IPS-NIHi7 (cell line): Measurements from ENCODE around the gene RBL2.
"Not testable (repeated sequence)": the region's sequence is repeated elsewhere in the genome, so short reads cannot be mapped to it uniquely, and the experiment has no call there.

Experiments used
- DNase-seq: peaks from one replicate; pipeline ENCODE4 v3.0.0; 2012; ENCODE audit warnings: mixed read lengths; ENCODE audit errors: extremely low spot score

RBL2 gene

GRCh38 chr16:53506254-53506653 lies 72.0 kb downstream of the RBL2 start:
- DNase-seq: no peak

GRCh38 chr16:53507464-53508179 lies 73.4 kb downstream of the RBL2 start:
- no peak for DNase-seq

- peak; percentile 82 for DNase-seq
Observed at GRCh38 chr16:53509906-53510703, 75.8 kb downstream of the RBL2 start.

GRCh38 chr16:53510704-53511070 lies 76.4 kb downstream of the RBL2 start:
- DNase-seq: no peak

- no peak for DNase-seq
Observed at GRCh38 chr16:53511084-53511402, 76.8 kb downstream of the RBL2 start.

- DNase-seq: no peak
Observed at GRCh38 chr16:53511403-53512280, 77.4 kb downstream of the RBL2 start.

- not testable (repeated sequence) for DNase-seq
Observed at GRCh38 chr16:53512795-53513194, 78.5 kb downstream of the RBL2 start.

GRCh38 chr16:53515259-53515658 lies 81.0 kb downstream of the RBL2 start:
- no peak for DNase-seq

GRCh38 chr16:53515811-53516210 lies 81.5 kb downstream of the RBL2 start:
- no peak for DNase-seq

GRCh38 chr16:53517851-53518250 lies 83.6 kb downstream of the RBL2 start:
- no peak for DNase-seq

- DNase-seq: no peak
Observed at GRCh38 chr16:53518550-53519416, 84.5 kb downstream of the RBL2 start.

GRCh38 chr16:53519417-53520091 lies 85.3 kb downstream of the RBL2 start:
- no peak for DNase-seq

- no peak for DNase-seq
Observed at GRCh38 chr16:53523126-53523804, 89.0 kb downstream of the RBL2 start.

GRCh38 chr16:53523971-53524548 lies 89.8 kb downstream of the RBL2 start:
- DNase-seq: no peak

GRCh38 chr16:53528797-53529196 lies 94.5 kb downstream of the RBL2 start:
- DNase-seq: no peak

- DNase-seq: no peak
Observed at GRCh38 chr16:53529513-53529912, 95.2 kb downstream of the RBL2 start.

GRCh38 chr16:53530046-53530445 lies 95.8 kb downstream of the RBL2 start:
- no peak for DNase-seq

GRCh38 chr16:53530741-53531140 lies 96.5 kb downstream of the RBL2 start:
- DNase-seq: no peak

- peak; percentile 46 for DNase-seq
Observed at GRCh38 chr16:53534206-53534605, 99.9 kb downstream of the RBL2 start.

- no peak for DNase-seq
Observed at GRCh38 chr16:53537626-53538025, 103.4 kb downstream of the RBL2 start.
